Activated CD8-positive, alpha-beta T cell treated with anti-CD3 and anti-CD28 coated beads, Interleukin-2, amount 10 ng/mL, durations not matched to agents 7 days and 5 days (primary cell): ENCODE data around the gene PCDHB1. TPM values are rescaled to one million over a fixed set of nuclear protein-coding genes. Genes with fewer than 3 reads are reported as not detected.

Source experiments
- ATAC-seq: fragments of 150-1000 bp; cut with Tn5 transposase; one replicate; pipeline ENCODE4 v1.10.0; 2021; ENCODE audit warnings: moderate library complexity
- CTCF ChIA-PET: fragments of 350-600 bp; sonication (Branson Sonifier 250); formaldehyde crosslinking; loops from one replicate; lab custom pipeline; 2021; ENCODE audit warnings: antibody characterized with exemption; lab: Charles Lee
- POLR2A ChIA-PET: fragments of 350-600 bp; sonication (Branson Sonifier 250); formaldehyde crosslinking; loops from one replicate; lab custom pipeline; 2021; ENCODE audit warnings: antibody characterized with exemption; lab: Charles Lee
- DNase-seq: peaks from one replicate; pipeline ENCODE4 v3.0.0-alpha.2; 2020
- H3K27ac Mint-ChIP-seq: one replicate; pipeline ENCODE4 v1.8.0; 2021; ENCODE audit warnings: mild to moderate bottlenecking, mixed read lengths
- H3K27me3 Mint-ChIP-seq: one replicate; pipeline ENCODE4 v1.8.0; 2021; ENCODE audit warnings: low read depth, mixed read lengths
- H3K36me3 Mint-ChIP-seq: one replicate; pipeline ENCODE4 v1.8.0; 2021; ENCODE audit warnings: low read depth, mixed read lengths
- H3K4me1 Mint-ChIP-seq: one replicate; pipeline ENCODE4 v1.8.0; 2021; ENCODE audit warnings: low read depth, mixed read lengths
- H3K4me3 Mint-ChIP-seq: one replicate; pipeline ENCODE4 v1.8.0; 2021; ENCODE audit warnings: mild to moderate bottlenecking, mixed read lengths
- H3K9me3 Mint-ChIP-seq: one replicate; pipeline ENCODE4 v1.8.0; 2022; ENCODE audit warnings: mixed read lengths; ENCODE audit not compliant: insufficient read depth
- total RNA-seq, 2 experiments: library from RNA; stranded (reverse); gene quantifications; one replicate each; pipeline ENCODE4 v1.2.3, GENCODE V29; 2021

Gene PCDHB1
- total RNA-seq, 2 experiments from 2014 or later: not detected

GRCh38 chr5:141032626-141033025, 18.5 kb upstream of the PCDHB1 start:
- ChIA-PET POLR2A (no interaction called here), CTCF (no interaction called here)
- Mint-ChIP-seq H3K4me3 (no peak overlapping the region), H3K4me1 (no peaks in the 10 kb centered on the region), H3K27ac (no peak overlapping the region), H3K27me3 (no peaks in the 10 kb centered on the region), H3K9me3 (no peaks in the 10 kb centered on the region), H3K36me3 (no peaks in the 10 kb centered on the region)
- ATAC-seq (no peak), DNase-seq (no peak)

GRCh38 chr5:141039061-141039460, 12.1 kb upstream of the PCDHB1 start:
- DNase-seq (no peak), ATAC-seq (no peak)
- Mint-ChIP-seq H3K36me3 (no peaks in the 10 kb centered on the region), H3K27me3 (no peaks in the 10 kb centered on the region), H3K4me1 (no peaks in the 10 kb centered on the region), H3K27ac (no peak overlapping the region), H3K9me3 (no peaks in the 10 kb centered on the region), H3K4me3 (no peak overlapping the region)
- ChIA-PET CTCF (no interaction called here), POLR2A (no interaction called here)

GRCh38 chr5:141039517-141039916, 11.7 kb upstream of the PCDHB1 start:
- ChIA-PET CTCF (no interaction called here), POLR2A (no interaction called here)
- Mint-ChIP-seq H3K27me3 (no peaks in the 10 kb centered on the region), H3K4me1 (no peaks in the 10 kb centered on the region), H3K27ac (no peak overlapping the region), H3K9me3 (no peaks in the 10 kb centered on the region), H3K4me3 (no peak overlapping the region), H3K36me3 (no peaks in the 10 kb centered on the region)
- no peak for ATAC-seq
- no peak for DNase-seq

- CTCF ChIA-PET: no interaction called here
- H3K27ac Mint-ChIP-seq: no peak overlapping the region
- H3K4me3 Mint-ChIP-seq: no peak overlapping the region
- no peak for ATAC-seq
- POLR2A ChIA-PET: no interaction called here
- H3K9me3 Mint-ChIP-seq: no peaks in the 10 kb centered on the region
- no peaks in the 10 kb centered on the region for H3K27me3 Mint-ChIP-seq
- no peak for DNase-seq
- no peaks in the 10 kb centered on the region for H3K36me3 Mint-ChIP-seq
- H3K4me1 Mint-ChIP-seq: no peaks in the 10 kb centered on the region
Observed at GRCh38 chr5:141040093-141040770, 10.9 kb upstream of the PCDHB1 start.

GRCh38 chr5:141040771-141041426, 10.3 kb upstream of the PCDHB1 start:
- ATAC-seq: peak; percentile 49
- no peaks in the 10 kb centered on the region for H3K4me1 Mint-ChIP-seq
- peak; percentile 86 for DNase-seq
- no peaks in the 10 kb centered on the region for H3K36me3 Mint-ChIP-seq
- no peak overlapping the region for H3K27ac Mint-ChIP-seq
- no peak overlapping the region for H3K4me3 Mint-ChIP-seq
- ChIA-PET CTCF (no interaction called here), POLR2A (no interaction called here)
- no peaks in the 10 kb centered on the region for H3K9me3 Mint-ChIP-seq
- H3K27me3 Mint-ChIP-seq: no peaks in the 10 kb centered on the region

- DNase-seq: no peak
- Mint-ChIP-seq H3K27ac (no peak overlapping the region), H3K4me1 (no peaks in the 10 kb centered on the region), H3K27me3 (no peaks in the 10 kb centered on the region), H3K4me3 (no peak overlapping the region), H3K9me3 (no peaks in the 10 kb centered on the region), H3K36me3 (no peaks in the 10 kb centered on the region)
- no peak for ATAC-seq
- ChIA-PET POLR2A (no interaction called here), CTCF (interaction anchor here (1.5 kb wide), 1 partner anchor 172 kb away, joined by 5 read pairs; no protein-coding TSS in a partner anchor)
Observed at GRCh38 chr5:141041427-141041785, 9.8 kb upstream of the PCDHB1 start.

GRCh38 chr5:141042555-141042954, 8.6 kb upstream of the PCDHB1 start:
- Mint-ChIP-seq H3K4me3 (no peak overlapping the region), H3K36me3 (no peaks in the 10 kb centered on the region), H3K4me1 (no peaks in the 10 kb centered on the region), H3K9me3 (no peaks in the 10 kb centered on the region), H3K27me3 (no peaks in the 10 kb centered on the region), H3K27ac (no peak overlapping the region)
- ChIA-PET POLR2A (no interaction called here), CTCF (interaction anchor here (1.5 kb wide), 1 partner anchor 173 kb away, joined by 5 read pairs; no protein-coding TSS in a partner anchor)
- no peak for ATAC-seq
- no peak for DNase-seq

- Mint-ChIP-seq H3K9me3 (peaks cover 6% of the 10 kb centered on the region), H3K27me3 (peaks cover 4% of the 10 kb centered on the region), H3K27ac (no peak overlapping the region), H3K4me1 (no peaks in the 10 kb centered on the region), H3K36me3 (peaks cover 4% of the 10 kb centered on the region), H3K4me3 (no peak overlapping the region)
- ChIA-PET CTCF (no interaction called here), POLR2A (no interaction called here)
- DNase-seq: no peak
- ATAC-seq: no peak
Observed at GRCh38 chr5:141051521-141051866, 320 bp downstream of the PCDHB1 start.

- Mint-ChIP-seq H3K27ac (no peak overlapping the region), H3K4me1 (no peaks in the 10 kb centered on the region), H3K9me3 (peaks cover 6% of the 10 kb centered on the region), H3K36me3 (no peaks in the 10 kb centered on the region), H3K27me3 (no peaks in the 10 kb centered on the region), H3K4me3 (no peak overlapping the region)
- ATAC-seq (no peak), DNase-seq (no peak)
- CTCF ChIA-PET: no interaction called here
- POLR2A ChIA-PET: no interaction called here
Observed at GRCh38 chr5:141077826-141078225, 26.7 kb downstream of the PCDHB1 start.

- H3K4me1 Mint-ChIP-seq: peaks cover 4% of the 10 kb centered on the region
- POLR2A ChIA-PET: no interaction called here
Observed at GRCh38 chr5:141082228-141082627, 31.1 kb downstream of the PCDHB1 start.

GRCh38 chr5:141084487-141084989, 33.4 kb downstream of the PCDHB1 start:
- DNase-seq: peak; percentile 49
- Mint-ChIP-seq H3K4me1 (peaks cover 4% of the 10 kb centered on the region), H3K36me3 (no peaks in the 10 kb centered on the region), H3K9me3 (no peaks in the 10 kb centered on the region), H3K27ac (no peak overlapping the region), H3K27me3 (no peaks in the 10 kb centered on the region), H3K4me3 (peak overlapping the region; percentile 71)
- ATAC-seq: no peak
- ChIA-PET CTCF (interaction anchor here (1.0 kb wide), 1 partner anchor 103 kb away, joined by 3 read pairs; the partner anchor contains the start of gene PCDHB9), POLR2A (no interaction called here)

More at GRCh38 chr5:141082228-141082627, 31.1 kb downstream of the PCDHB1 start:
- Mint-ChIP-seq H3K27me3 (no peaks in the 10 kb centered on the region), H3K9me3 (no peaks in the 10 kb centered on the region), H3K36me3 (no peaks in the 10 kb centered on the region), H3K4me3 (no peak overlapping the region), H3K27ac (no peak overlapping the region)
- CTCF ChIA-PET: no interaction called here
- ATAC-seq: no peak
- DNase-seq: no peak

GRCh38 chr5:141094481-141095262, 43.5 kb downstream of the PCDHB1 start, which contains the start of gene PCDHB2:
TSS of gene PCDHB2 (plus strand) at chr5:141094615. CDS start at chr5:141094791, 176 bp downstream.
- ChIA-PET POLR2A (no interaction called here), CTCF (no interaction called here)
- Mint-ChIP-seq H3K36me3 (no peaks in the 10 kb centered on the region), H3K4me1 (no peaks in the 10 kb centered on the region), H3K27ac (no peak within 1 kb of the TSS), H3K4me3 (no peak within 1 kb of the TSS), H3K27me3 (peaks cover 9% of the 10 kb centered on the region), H3K9me3 (peaks cover 5% of the 10 kb centered on the region)
- DNase-seq (no peak), ATAC-seq (no peak)
